ENCODE measurements around the gene PSMD9.

- no peak for TF ChIP-seq SIN3A (IDR thresholded peaks at IDR 0.05; ENCODE audit: low read depth)
- no peak for TF ChIP-seq EZH2 (IDR thresholded peaks at IDR 0.05)
- no peak for TF ChIP-seq POLR2A (IDR thresholded peaks at IDR 0.05; ENCODE audit: borderline replicate concordance, extremely low read depth, insufficient read depth, insufficient read length)
- TF ChIP-seq, protein P1, sequence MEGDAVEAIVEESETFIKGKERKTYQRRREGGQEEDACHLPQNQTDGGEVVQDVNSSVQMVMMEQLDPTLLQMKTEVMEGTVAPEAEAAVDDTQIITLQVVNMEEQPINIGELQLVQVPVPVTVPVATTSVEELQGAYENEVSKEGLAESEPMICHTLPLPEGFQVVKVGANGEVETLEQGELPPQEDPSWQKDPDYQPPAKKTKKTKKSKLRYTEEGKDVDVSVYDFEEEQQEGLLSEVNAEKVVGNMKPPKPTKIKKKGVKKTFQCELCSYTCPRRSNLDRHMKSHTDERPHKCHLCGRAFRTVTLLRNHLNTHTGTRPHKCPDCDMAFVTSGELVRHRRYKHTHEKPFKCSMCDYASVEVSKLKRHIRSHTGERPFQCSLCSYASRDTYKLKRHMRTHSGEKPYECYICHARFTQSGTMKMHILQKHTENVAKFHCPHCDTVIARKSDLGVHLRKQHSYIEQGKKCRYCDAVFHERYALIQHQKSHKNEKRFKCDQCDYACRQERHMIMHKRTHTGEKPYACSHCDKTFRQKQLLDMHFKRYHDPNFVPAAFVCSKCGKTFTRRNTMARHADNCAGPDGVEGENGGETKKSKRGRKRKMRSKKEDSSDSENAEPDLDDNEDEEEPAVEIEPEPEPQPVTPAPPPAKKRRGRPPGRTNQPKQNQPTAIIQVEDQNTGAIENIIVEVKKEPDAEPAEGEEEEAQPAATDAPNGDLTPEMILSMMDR (IDR thresholded peaks at IDR 0.05 in 2 of 3, conservative IDR thresholded peaks at IDR 0.05 in 1 of 3; ENCODE audit: borderline replicate concordance in 1 of 3, insufficient read depth in 1 of 3, low read depth in 2 of 3, low read length in 2 of 3), result no peak
- no peak for TF ChIP-seq POLR2AphosphoS5 (IDR thresholded peaks at IDR 0.05; ENCODE audit: low read depth, low read length)
- no peak for TF ChIP-seq SP1 (IDR thresholded peaks at IDR 0.05; ENCODE audit: low read depth)
- TF ChIP-seq ZNF274 (IDR thresholded peaks at IDR 0.05; ENCODE audit: low read depth, low read length), result no peak
- no peak for TF ChIP-seq EGR1 (IDR thresholded peaks at IDR 0.05; ENCODE audit: low read depth)
Measured at GRCh38 chr12:121871467-121871866, 17.1 kb upstream of the PSMD9 start.

Data from HCT116 (cell line).